ENCODE results near the gene OTUD5.

Gene OTUD5

DNA sequence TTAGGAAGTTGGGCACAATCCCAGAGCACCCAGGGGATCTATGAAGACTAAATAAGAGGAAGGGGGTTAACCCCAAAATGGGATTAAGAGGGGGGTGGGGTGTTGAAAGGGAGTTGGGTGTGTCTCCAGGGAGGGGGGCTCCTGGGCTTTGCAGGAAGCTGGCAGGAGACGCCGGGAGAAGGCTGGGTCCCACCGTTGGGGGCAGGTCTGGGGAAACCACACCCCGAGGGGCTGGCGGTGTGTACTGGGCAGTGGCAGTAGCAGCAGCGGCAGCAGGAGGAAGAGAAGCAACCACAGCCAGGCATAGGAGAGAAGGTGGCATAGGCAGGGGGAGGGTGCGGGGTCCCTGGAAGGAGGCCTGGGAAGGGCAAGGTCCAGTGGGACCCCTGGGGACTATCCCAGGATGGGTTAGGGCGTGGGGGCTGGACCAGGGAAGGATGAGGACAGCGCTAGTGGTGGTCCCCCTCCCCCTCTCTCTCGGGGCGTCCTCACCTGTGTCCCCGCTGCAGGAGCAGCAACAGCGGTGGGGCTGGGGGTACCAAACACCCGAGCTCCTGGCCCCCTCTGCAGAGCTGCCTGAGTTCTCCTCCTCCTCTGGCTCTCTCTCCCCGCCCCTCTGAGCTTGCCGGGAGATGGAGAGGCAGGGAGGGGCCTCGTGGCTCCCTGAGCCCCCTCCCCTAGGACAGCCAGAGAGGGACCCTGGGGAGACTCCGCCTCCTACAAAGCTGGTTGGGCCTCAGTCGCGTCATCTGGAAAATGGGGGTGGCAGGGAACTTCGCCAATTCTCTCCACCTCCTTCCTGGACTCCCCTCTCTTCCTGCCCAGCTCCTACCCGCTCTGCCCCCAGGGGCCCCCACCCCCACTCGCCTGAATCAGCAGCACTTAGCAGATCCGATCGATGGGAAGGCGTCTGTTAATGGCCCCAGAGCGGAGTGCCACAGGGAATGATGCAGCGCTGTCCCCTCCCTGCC, 14.1 kb upstream of the OTUD5 start, which contains the start of gene KCND1:
Gene KCND1 (minus strand): TSS at position 596 of the 971 bp plus-strand sequence. CDS start 1,573 bp downstream, outside the sequence.
- peak; percentile 30 for DNase-seq (ENCODE audit: low read depth)

DNA sequence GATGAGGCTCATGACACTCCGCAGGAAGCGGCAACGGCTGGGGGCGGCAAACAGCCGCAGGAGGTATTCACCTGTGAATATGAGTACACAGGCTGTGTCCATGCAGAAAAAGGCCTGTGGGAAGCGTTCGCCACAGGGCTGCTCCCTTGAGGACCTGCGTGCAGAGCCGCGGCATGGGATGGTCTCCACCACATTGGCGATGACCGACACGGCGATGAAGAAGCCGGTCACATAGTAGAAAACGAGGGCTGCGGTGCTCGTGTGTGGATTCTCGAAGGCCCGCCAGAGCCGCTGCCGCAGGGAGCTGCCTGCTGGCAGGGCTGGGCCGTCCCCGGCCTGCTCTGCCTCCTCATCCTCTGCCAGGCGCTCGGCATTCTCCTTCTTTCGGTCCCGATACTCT, 12.1 kb upstream of the OTUD5 start:
- DNase-seq (ENCODE audit: low read depth): no peak

DNA sequence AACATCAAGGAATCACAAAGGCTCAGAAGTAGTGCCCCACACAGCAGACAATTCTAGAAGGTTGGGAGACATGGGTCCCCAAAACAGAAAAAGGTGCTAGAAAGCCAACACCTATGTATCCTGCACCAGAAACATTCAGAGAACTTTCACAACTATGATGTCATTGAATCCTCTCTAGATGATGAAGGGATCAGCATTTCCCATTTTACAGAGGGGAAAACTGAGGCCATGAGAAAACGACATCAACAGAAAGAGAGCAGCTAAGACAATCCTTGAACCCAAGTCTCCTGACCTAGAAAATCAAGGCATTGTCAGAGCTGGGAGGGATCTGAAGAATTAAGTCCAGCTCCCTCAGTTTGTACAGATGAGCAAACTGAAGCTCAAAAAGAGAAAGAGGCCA, 11.0 kb upstream of the OTUD5 start:
- no peak for DNase-seq (ENCODE audit: low read depth)

DNA sequence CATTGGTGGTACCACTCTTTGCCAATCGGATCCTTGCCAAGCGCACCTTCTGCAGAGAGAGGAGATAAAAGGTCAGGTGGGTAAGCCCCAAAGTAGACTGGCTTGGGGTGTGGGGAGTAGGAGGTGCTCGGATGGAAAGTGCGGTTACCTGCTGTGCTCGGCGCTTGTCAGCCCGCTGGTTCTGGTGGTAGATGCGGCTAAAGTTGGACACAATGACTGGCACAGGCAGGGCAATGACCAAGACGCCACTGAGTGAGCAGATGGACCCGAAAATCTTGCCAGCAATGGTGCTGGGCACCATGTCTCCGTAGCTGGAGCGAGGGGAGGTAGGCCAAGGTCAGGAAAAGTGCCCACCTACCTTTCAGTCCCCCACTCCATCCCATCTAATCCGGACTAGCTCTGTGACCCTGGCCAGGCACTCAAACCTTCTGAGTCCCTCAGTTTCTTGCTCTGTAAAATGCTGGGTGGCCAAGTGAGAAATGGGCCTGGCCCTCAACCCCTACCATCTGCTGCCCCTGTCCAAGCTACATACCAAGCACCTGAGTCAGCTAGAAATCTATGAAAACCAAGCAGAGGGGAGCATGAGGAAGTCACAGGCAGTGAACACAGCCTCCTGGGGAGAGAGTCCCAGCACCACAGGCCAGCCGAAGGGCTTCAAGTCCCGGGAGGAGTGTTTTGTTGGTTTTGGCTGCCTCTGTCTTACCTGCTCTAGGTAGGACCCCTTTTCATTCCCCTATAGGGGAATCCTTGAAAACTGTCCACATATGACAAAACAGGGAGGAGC, 9.6 kb upstream of the OTUD5 start:
- no peak for DNase-seq (ENCODE audit: low read depth)

DNA sequence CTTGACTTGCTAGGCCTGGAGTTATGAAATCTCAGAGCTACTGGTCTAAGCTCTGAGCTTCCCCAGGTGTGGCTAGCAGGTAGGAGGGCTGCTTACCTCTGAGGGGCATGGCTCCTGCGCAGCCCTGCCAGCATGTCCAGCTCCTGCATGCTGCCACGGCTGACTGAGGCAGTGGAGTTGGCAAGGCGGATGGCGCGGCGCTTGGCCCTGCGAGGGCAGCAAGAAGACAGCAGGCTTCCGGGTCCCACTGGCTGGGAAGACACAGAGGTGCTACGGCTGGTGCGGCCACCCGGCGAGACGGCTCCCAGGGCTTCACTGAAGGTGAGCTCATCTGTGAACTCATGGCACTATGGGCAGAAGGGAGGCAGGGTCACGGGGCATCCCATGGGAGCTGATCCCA, 8.6 kb upstream of the OTUD5 start:
- DNase-seq (ENCODE audit: low read depth): no peak

DNA sequence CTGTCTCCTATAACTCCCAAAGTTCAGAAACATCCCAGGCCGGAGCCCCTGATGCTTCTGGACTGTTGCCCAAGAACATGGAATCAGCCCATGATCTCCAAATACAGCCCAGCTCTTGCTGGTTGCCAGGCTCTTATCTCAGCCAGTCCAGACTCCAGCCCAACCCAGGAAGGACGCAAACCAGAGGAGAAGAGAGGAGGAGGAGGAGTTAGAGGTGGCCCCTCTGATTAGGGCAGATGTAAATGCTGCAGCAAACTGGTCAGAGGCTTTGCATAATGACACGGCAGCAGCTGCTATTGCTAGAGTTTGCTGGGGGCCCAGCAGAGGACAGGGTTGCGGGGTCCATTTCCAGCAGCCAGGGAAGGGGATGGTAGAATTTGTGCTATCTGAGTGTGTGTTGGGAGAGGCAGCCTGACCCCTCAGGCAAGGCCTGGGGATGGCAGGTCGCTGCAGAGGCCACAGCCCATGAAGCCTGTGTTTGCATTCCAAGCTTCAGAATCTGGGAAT, 4.2 kb upstream of the OTUD5 start:
- DNase-seq (ENCODE audit: low read depth): no peak

DNA sequence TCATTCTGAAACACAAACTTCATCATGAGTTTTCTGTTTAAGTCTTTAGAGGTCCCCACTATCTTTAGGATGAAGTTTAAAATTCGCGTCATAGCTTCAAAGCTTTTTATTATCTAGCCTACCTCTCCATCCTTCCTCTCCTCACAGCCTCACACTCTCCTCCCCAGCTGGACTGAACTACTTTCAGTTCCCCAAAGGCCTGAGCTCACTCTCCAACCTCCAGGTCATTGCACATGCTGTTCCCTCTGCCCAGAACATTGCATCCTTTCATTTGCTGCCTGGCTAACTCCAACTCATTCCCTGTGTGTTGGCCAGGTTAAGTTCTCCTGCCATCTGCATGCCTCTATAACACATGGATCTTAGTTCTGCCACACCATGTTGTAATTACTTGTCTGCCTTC, 2.9 kb upstream of the OTUD5 start:
- no peak for DNase-seq (ENCODE audit: low read depth)

DNA sequence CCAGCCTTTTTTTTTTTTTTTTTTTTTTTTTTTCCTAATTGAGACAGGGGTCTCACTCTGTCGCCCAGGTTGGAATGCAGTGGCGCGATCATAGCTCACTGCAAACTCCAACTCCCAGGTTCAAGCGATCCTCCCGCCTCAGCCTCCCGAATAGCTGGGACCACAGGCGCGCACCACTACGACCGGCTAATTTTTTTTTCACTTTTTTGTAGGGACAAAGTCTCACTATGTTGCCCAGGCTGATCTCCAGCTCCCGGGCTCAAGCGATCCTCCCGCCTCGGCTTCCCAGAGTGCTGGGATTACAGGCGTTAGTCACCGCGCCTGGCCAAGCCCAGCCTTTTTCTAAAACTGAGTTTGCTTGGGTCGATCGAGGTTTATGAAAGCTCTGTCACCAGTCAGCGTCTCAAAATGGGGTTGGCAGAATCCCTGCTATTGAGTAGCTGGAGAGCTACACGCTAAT, 1.3 kb upstream of the OTUD5 start:
- peak; percentile 60 for DNase-seq (ENCODE audit: low read depth)

DNA sequence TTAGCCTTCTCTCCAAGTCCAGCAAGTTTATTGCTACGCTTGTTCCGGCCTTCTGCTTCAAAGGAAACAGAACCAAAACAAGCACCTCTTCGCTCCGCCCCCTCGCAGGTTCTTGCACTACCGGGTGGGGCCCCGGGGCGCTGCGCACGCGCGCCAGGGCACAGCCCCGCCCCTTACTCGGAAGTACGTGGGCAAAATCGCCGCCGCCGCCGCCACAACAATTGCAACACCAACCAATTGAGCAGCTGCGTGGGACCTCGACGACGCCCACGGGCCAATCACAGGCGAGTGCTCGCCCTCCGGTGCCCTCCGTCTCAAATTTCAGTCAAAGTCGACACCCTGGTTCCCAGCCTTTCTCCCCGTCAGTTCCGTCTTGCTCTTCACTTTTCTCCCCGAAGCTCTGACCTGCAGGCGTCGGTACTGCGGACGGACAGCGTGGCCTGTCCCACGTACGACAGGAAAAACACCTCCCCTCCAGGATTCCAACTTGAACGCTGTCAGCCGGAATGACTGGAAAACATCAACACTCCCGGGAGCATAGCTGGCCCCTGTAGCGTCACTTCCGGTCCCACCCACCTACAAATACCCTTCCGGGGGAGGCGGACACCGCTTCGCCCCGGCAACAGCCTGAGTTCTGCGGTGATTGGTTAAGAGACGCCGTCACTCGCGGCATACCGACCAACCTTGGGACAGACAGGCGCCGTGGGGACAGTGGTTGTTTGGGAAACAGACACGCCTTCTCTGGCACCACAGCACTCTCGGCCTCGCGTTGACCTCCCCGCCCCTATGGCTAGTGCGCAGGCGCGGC, 624 bp upstream of the OTUD5 start:
- peak; percentile 93 for DNase-seq (ENCODE audit: low read depth)

DNA sequence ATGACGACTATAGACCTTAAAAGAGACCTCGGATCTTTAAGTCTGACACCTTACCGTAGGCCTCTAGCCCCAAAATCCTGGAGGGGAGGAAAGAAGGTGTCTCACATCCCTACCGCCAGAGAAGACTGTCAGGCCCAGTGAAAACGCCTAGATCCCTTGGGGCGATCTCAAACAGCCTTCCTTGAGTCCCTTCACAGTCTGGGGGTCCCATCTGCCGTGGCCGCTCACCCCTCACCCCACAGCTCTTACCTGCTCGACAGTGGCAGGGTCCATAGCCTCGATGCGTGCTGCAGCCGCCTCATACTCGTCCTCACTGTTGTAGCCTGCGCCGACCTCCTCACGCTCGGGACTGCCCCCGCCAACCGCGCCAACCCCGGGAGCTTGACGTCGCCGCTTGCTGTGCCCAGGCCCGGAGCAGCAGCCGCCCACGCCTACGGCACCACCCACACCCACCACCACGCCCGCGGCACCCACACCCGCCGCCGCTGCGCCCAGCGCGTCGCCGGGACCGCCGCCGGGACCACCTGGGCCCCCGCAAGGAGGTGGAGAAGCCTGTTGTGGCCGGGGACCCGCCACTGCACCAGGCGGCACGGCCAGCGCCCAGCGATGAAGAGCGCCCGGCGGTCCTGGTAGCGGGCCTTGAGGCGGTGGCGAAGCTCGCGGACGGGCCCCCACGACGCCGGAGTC, 536 bp downstream of the OTUD5 start:
- no peak for DNase-seq (ENCODE audit: low read depth)

DNA sequence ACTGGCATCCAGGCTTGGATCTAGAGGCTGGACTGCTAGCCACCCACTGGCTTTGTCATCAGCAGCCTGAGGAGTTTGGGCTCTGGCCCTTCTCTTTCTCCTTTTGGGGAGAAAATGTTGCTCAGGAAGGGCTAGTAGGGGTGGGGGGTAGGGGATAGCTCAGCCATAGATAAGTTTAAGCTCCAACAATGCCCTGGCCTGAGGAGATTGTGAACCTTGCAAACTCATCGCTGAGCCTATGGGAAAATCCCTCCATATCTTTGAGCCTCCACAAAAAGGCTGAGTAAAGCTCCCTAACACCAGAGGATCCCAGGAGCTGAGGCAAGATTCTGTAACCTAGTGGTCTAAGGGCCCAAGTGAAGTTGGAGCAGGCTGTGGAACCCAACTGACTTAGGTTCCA, 8.8 kb downstream of the OTUD5 start:
- DNase-seq (ENCODE audit: low read depth): no peak

DNA sequence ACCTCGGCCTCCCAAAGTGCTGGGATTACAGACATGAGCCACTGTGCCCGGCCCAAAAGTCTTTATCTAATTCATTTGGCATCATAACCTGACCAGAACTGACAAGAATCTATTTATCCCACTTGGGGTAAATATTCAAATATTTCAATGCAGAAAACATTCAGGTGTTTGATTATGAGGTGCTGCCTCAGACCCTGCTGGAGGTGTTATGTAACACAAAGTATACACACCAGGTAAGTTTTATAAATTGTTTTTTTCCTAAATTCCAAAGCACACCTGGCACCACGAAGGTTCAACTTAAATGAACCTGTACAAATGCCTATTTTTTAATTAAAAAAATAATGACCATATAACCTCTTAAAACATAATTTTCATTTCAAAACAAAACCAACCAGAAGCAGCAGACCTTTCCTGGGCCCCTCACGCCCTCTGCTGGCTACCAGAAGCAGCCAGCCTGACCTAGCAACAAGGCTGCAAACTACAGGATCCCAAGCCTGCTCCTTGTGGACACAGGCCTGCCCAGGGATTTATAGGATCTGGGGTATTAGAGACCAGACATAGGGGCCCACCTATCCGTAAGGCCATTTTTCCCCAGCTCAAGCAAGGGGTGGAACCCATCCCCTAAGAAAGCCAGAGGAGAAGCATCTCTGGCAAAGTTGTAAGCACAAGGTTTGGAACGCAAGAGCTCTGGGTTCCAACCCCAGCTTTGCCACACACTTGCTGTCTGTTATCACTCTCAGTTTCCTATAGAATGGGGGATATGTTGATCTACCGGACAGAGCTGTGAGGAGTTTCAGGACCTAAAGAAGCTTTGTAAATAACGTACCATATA, 11.7 kb downstream of the OTUD5 start:
- peak; percentile 20 for DNase-seq (ENCODE audit: low read depth)

DNA sequence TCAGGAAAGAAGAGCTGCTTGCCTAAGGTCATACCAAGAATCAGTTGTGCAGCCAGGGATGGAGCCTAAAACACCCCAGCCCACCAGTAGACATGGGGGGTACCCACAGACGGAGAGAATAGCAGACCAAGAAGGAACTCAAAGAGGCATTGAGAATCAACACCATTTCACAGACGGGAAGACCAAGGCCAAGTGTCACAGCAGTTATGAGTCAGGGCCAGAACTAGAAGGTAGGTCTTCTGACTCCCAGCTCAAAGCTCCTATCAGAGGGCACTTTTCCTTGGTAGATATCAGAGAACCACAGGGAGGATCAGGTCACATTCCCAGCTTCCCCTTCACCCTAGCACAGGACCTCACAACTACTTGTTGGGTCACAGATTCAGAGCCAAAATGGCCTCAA, 14.5 kb downstream of the OTUD5 start:
- DNase-seq (ENCODE audit: low read depth): no peak

DNA sequence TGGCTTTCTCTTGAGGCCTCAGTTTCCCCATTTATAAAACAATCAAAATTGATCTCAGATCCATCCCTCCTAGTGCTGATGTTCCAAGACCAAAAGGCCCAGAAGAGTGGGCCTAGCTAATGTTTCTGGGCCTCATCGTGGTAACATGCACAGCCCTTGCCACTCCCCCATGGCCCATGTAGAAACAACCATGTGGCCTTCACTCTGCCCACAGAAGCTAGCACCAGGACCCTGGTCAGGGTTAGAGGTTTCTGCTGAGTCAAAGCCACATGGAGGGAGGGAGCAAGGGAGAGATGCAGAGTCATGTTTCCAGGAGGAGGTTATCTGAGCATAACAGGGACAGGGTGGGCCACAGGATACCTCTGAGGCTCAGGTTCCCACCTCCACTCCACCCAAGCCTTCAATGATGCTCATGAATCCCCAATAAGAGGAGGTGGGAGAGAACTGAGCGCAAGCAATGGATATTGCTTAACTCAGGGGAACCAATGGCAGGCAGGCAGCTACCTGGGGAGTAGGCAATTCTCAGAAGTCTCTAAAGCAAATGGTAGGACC, 16.9 kb downstream of the OTUD5 start:
- DNase-seq (ENCODE audit: low read depth): no peak

DNA sequence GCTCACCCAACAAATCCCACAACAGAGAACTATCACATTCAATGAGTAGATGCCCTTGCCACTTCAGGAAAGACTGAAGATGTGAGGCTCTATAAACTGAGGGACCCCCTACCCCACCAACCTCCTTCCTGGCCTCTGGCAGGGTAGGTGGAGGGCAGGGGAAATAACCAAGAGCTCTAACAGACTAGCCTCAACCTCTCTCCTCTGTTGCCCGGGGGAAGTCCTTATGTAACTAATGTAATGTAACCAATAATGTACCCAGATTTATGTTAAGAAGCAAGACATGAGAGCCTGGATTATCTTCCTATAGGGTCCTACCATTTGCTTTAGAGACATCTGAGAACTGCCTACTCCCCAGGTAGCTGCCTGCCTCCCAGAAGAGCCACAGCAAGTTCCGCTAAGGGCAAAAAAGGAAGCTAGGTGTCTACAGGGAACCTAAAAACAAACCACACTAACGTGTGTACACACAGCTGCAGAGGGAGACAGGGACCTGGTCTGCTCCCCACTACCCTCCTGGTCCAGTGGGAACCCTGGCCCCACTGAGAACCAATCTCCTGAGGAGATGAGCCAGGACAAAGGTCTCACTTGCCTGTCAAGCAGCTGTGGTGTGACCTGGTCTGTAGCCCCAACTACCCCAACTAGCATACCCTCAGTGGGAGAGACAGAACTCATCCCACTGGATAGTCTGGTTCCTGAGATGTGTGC, 17.7 kb downstream of the OTUD5 start:
- no peak for DNase-seq (ENCODE audit: low read depth)

DNA sequence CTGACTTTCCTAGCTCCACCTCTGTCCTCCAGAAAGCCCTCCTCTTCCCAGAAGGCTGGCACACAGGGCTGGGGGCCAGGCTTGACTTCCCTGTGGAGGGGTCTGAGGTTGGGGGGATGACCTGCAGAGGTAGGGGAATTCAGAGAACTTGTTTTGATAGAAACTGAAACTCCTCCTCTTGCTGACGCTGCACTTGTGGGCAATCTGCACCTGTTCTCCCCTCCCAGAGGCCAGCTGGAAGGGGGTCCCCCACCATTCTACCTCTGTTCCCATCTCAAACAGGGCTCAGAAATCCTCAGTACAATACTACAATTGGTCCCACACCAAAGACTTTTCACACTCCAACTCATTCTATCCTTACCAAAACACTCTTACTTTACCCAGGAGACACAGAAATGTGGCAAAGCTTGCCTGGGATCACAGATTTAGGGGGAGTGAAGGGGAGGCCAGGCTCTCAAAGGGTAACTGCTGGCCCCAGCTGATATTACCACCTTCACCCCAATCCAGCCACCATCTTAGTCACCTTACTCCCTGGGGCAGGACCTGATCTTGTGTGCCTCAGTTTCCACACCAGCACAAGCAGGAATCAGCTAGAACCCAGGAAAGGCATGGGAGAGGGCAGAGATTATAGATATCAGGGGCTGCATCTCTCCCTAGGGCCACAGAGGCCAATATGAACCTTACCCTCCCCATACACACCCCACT, 18.5 kb downstream of the OTUD5 start:
- DNase-seq (ENCODE audit: low read depth): no peak

DNA sequence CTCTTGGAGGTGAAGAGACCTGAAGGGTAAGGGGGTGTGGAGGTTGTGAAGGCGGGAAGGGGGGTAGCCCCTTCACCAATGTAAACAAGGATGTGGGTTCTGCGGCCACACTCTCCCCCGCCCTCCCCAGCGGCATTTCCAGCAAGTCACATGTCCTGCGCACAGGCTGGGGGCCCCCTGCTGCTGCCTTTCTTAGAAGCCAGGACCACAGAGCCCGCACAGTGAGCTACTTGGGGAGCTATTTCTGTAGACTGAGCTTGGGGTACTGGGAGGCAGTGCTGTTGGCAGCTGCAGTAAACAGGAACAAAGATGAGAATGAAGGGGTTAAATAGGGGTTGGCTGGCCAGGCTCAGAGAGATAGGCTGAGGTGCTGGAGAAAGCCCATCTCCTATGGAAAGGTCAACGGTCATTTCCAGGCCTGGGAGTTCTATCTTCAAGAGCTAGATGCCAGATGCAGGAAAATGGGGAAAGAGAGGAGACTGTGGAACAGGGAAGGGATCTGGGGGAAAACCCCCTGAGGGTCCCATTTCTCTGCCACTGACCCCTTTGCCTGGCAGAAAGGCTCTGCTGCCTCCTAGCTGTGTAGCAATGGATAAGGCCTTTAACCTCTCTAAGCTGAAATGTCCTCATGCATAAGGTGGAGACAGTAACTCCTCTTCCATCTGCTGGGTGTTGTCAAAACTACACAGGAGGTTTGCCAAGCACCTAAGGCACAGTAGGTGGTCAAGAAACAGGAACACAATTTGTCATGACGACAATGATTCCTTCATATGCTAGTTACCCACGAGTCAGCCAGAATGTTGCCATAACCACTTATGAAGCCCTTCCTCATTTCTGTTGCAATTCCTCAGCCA, 20.1 kb downstream of the OTUD5 start:
- DNase-seq (ENCODE audit: low read depth): no peak
